Esophagus squamous epithelium (tissue), 5 donors: ENCODE data around the gene SLC24A3. TPM values are rescaled to one million over a fixed set of nuclear protein-coding genes. Genes with fewer than 3 reads are reported as not detected.

Experiments
- DNase-seq: peaks from one replicate; lab custom pipeline; 2025; lab: John Stamatoyannopoulos, UW
- H3K27ac ChIP-seq, 4 donors: fragments of 200-600 bp; sonication (generic); one replicate each; pipeline ENCODE4 v1.5.1; 2016 to 2019; ENCODE audit warnings: mild to moderate bottlenecking in 1 of 4
- H3K27me3 ChIP-seq, 4 donors: fragments of 200-600 bp; sonication (generic); 1 replicate in 3 of 4; 2 replicates in 1 of 4; pipeline versions ENCODE4 v1.5.1 to v1.6.0; 2017 to 2021; ENCODE audit warnings: antibody characterized with exemption in 1 of 4
- H3K36me3 ChIP-seq, 3 donors: fragments of 200-600 bp; sonication (generic); one replicate each; pipeline ENCODE4 v1.5.1; 2016 to 2019
- H3K4me1 ChIP-seq, 3 donors: fragments of 200-600 bp; sonication (generic); one replicate each; pipeline ENCODE4 v1.5.1; 2017 to 2019
- H3K4me3 ChIP-seq, 4 donors: fragments of 200-600 bp; sonication (generic); 1 replicate in 3 of 4; 2 replicates in 1 of 4; pipeline ENCODE4 v1.5.1; 2016 to 2019; ENCODE audit warnings: mild to moderate bottlenecking in 2 of 4, moderate library complexity in 1 of 4
- H3K9me3 ChIP-seq, 3 donors: fragments of 200-600 bp; sonication (generic); one replicate each; pipeline ENCODE4 v1.5.1; 2016 to 2019
- CTCF ChIP-seq, 6 experiments: fragments of 450-650 bp in 4 of 6; fragments of 200-600 bp in 2 of 6; sonication (generic) in 2 of 6; IDR thresholded peaks; one replicate each; pipeline ENCODE4 v1.5.1; 2016 to 2019; ENCODE audit warnings: antibody characterized with exemption in 6 of 6, mild to moderate bottlenecking in 4 of 6, moderate library complexity in 4 of 6
- POLR2A ChIP-seq, 4 donors: fragments of 450-650 bp; IDR thresholded peaks; one replicate each; pipeline ENCODE4 v1.6.1; 2017; ENCODE audit warnings: antibody characterized with exemption in 4 of 4, mild to moderate bottlenecking in 4 of 4, moderate library complexity in 3 of 4
- WGBS, 2 donors: methylation state at CpG; one replicate each; pipeline ENCODE4 v1.1.5; 2018; 5-methylcytosine and 5-hydroxymethylcytosine counted together
- intact Hi-C: fragments of 100-400 bp; cut with DNase I; formaldehyde crosslinking; loops from one replicate; pipeline ENCODE4 v1.15.0; 2022
- total RNA-seq, 4 donors: library from RNA; depleted of rRNA; stranded (reverse); fragments of >200 nt; gene quantifications; one replicate each; pipeline ENCODE4 v1.1.0, GENCODE V29; 2016
- donor health status: DM: yes; HTN: yes; CAD: no.

The SLC24A3 gene
- total RNA-seq, 4 donors from 2014 or later: 3.0 to 8.2 (median 6.1) TPM

DNA sequence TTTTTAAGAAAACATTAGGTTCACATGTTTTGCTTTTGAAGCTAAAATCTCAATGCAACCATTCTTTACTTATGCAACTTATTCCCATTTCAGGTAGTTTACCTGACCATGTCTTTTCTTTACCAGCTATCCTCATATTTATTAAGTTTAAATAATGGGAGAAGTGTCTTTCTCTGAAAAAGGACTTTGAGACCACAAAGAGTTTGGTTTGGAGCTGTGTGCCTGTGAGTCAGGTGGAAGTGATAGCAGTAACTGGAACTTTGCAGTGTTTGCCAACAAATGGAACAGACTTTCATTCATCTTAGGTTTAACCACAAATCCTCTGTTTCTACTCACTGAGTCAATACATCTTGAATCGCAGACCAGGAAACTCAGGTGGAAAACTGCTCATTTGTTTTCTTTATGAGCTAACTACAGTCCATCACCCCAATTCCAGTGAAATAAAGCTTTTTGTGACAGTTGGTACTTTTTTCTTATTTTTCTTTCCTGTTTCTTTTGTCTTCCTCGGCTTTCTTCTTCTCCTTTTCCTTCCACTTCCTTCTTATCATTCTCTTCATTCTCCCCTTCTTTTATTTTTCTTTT is 397.3 kb downstream of the SLC24A3 start:
- TF ChIP-seq POLR2A (IDR thresholded peaks at IDR 0.05) (no peak), CTCF (IDR thresholded peaks at IDR 0.05) (no peak)
- Histone ChIP-seq H3K36me3 (no peaks in the 10 kb centered on the region), H3K9me3 (no peaks in the 10 kb centered on the region), H3K4me1 (peaks cover 0 to 5% (median 0%) of the 10 kb centered on the region in 3 donors), H3K27ac (no peak overlapping the region), H3K27me3 (no peaks in the 10 kb centered on the region), H3K4me3 (no peak overlapping the region)
- DNase-seq: no peak
- 26 to 46% methylated on average over 2 of the region's 2 CpGs for WGBS, 2 donors
- intact Hi-C loops: no loop called here

DNA sequence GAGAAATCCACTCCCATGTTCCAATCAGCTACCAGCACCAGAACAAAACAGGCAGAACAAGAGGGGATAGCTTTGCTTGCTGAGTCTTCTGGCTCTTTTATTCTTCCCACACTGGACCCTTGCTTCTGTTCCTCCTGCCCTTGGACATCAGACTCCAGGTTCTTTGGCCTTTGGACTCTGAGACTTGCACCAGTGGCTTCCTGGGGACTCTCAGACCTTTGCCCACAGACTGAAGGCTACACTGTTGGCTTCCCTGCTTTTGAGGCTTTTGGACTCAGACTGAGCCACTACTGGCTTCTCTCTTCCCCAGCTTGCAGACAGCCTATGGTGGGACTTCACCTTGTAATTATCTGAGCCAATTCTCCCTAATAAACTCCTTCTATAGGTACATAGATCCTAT is 403.2 kb downstream of the SLC24A3 start:
- H3K4me3 ChIP-seq: no peak overlapping the region
- DNase-seq: no peak
- intact Hi-C loops: no loop called here
- H3K36me3 ChIP-seq: no peaks in the 10 kb centered on the region
- no peak for TF ChIP-seq POLR2A (IDR thresholded peaks at IDR 0.05)
- no peak for TF ChIP-seq CTCF (IDR thresholded peaks at IDR 0.05)
- no peak overlapping the region for H3K27ac ChIP-seq
- H3K9me3 ChIP-seq: no peaks in the 10 kb centered on the region
- no peaks in the 10 kb centered on the region for H3K27me3 ChIP-seq
- H3K4me1 ChIP-seq: no peaks in the 10 kb centered on the region

DNA sequence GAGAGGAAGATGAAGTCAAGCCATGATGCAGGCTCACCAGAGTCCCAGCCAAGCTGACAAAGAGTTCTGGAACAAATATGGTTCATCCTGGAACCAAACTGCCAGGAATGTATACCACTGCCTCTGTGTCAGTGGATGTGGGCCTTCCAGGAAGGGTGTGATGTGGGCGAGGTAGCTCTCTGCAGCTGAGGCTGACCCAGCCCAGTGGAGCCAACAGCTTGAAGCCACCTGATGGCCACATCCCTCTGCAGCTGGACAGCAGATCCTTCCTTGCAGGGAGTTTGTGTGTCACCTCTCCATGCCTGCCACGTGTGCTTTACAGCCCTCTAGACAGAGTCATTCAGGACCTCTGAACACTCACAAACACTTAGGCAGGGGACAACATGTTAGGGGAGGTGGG is 403.6 kb downstream of the SLC24A3 start:
- Histone ChIP-seq H3K4me1 (no peaks in the 10 kb centered on the region), H3K9me3 (no peaks in the 10 kb centered on the region), H3K27me3 (no peaks in the 10 kb centered on the region), H3K4me3 (no peak overlapping the region), H3K36me3 (no peaks in the 10 kb centered on the region), H3K27ac (no peak overlapping the region)
- intact Hi-C loops: no loop called here
- WGBS, 2 donors: 83 to 100% methylated on average over 1 of the region's 2 CpGs
- no peak for TF ChIP-seq POLR2A (IDR thresholded peaks at IDR 0.05)
- TF ChIP-seq CTCF (IDR thresholded peaks at IDR 0.05): no peak
- DNase-seq: no peak

DNA sequence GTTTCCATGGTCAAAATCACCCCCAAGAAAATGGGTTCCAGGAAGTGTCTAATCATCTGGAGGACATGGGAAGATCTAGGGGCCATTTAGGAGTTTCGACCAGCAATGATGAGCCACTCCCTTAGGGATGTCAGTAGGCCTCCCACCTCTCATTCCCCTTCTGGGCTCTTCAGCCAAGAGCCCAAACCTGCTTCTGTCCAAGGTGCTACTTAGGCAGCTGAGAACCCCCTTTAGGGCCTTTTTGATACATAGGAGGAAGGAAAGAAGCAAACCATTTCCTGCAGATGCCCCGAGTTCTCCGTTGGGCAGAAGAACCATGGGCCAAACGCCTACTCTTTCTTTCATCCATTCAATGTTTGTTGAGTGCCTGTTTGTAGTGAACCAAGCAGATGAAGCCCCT is 404.2 kb downstream of the SLC24A3 start:
- Histone ChIP-seq H3K27ac (no peak overlapping the region), H3K27me3 (no peaks in the 10 kb centered on the region), H3K36me3 (no peaks in the 10 kb centered on the region), H3K4me1 (no peaks in the 10 kb centered on the region), H3K4me3 (no peak overlapping the region), H3K9me3 (no peaks in the 10 kb centered on the region)
- no peak for DNase-seq
- 53 to 74% methylated on average over 2 to 3 of the region's 4 CpGs for WGBS, 2 donors
- TF ChIP-seq CTCF (IDR thresholded peaks at IDR 0.05) (no peak), POLR2A (IDR thresholded peaks at IDR 0.05) (no peak)
- intact Hi-C loops: no loop called here

DNA sequence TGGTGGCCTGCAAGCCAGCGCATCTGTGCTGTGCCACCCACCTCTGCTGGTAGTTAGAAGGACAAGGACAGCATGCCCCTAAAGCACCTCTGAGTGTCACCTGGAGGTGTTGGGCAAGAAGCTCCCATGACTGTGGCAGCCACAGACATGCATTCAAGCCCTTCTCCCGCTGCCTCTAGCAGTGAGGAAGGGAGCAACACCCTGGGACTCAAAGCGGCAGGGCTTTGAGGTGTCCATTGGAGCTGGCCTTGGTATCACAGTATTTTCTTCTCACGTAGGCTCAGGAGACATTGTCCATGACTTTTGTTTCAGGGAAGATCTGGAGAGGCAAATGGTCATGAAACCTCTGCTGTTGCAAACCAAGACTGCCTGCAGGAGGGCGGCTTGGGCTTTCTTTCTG is 404.8 kb downstream of the SLC24A3 start:
- no peak overlapping the region for H3K27ac ChIP-seq
- H3K36me3 ChIP-seq: no peaks in the 10 kb centered on the region
- H3K9me3 ChIP-seq: no peaks in the 10 kb centered on the region
- H3K4me3 ChIP-seq: no peak overlapping the region
- 73 to 80% methylated on average over 3 to 4 of the region's 5 CpGs for WGBS, 2 donors
- DNase-seq: no peak
- intact Hi-C loops: no loop called here
- TF ChIP-seq POLR2A (IDR thresholded peaks at IDR 0.05): no peak
- TF ChIP-seq CTCF (IDR thresholded peaks at IDR 0.05): no peak
- H3K4me1 ChIP-seq: no peaks in the 10 kb centered on the region
- no peaks in the 10 kb centered on the region for H3K27me3 ChIP-seq
